HepG2 (cell line): ENCODE results near the gene KIAA2012. TPM values are rescaled to one million over a fixed set of nuclear protein-coding genes. Genes with fewer than 3 reads are reported as not detected.

Experiments used
- ARNTL ChIP-seq: sonication (generic); formaldehyde crosslinking; IDR thresholded peaks from 2 replicates; pipeline ENCODE4 v1.4.0; 2020; ENCODE audit warnings: mild to moderate bottlenecking, missing genetic modification reagents
- GATAD2A ChIP-seq: IDR thresholded peaks from 2 replicates; pipeline ENCODE4 v1.6.1; 2016
- HOXD1 ChIP-seq: sonication (generic); formaldehyde crosslinking; IDR thresholded peaks from 2 replicates; pipeline ENCODE4 v1.5.0; 2020; ENCODE audit warnings: missing genetic modification reagents
- IKZF1 ChIP-seq: fragments of 450-650 bp; IDR thresholded peaks from 2 replicates; pipeline ENCODE4 v1.7.1; 2016
- SALL2 ChIP-seq: sonication (generic); formaldehyde crosslinking; IDR thresholded peaks from 2 replicates; pipeline ENCODE4 v1.8.1; 2023; ENCODE audit warnings: mild to moderate bottlenecking, missing genetic modification reagents, inconsistent platforms
- SMAD3 ChIP-seq: sonication (generic); formaldehyde crosslinking; IDR thresholded peaks from 2 replicates; pipeline ENCODE4 v1.4.0; 2020; ENCODE audit warnings: missing genetic modification reagents
- ZFP82 ChIP-seq: sonication (generic); formaldehyde crosslinking; IDR thresholded peaks from 2 replicates; pipeline ENCODE4 v1.5.1; 2020; ENCODE audit warnings: mild to moderate bottlenecking, missing genetic modification reagents, borderline replicate concordance
- ZFP90 ChIP-seq: sonication (generic); formaldehyde crosslinking; IDR thresholded peaks from 2 replicates; pipeline ENCODE4 v1.8.0; 2022; ENCODE audit warnings: missing genetic modification reagents, mild to moderate bottlenecking, inconsistent platforms, borderline replicate concordance
- ZNF331 ChIP-seq: sonication (generic); formaldehyde crosslinking; IDR thresholded peaks from 2 replicates; pipeline ENCODE4 v1.4.0; 2020; ENCODE audit warnings: missing genetic modification reagents
- ZNF709 ChIP-seq: sonication (generic); formaldehyde crosslinking; IDR thresholded peaks from 2 replicates; pipeline ENCODE4 v1.5.0; 2020; ENCODE audit warnings: mild to moderate bottlenecking, missing genetic modification reagents
- ZSCAN25 ChIP-seq: sonication (generic); formaldehyde crosslinking; IDR thresholded peaks from 2 replicates; pipeline ENCODE4 v1.8.0; 2022; ENCODE audit warnings: mild to moderate bottlenecking, missing genetic modification reagents
- polyA plus RNA-seq, 8 experiments: library from polyadenylated mRNA; depleted of rRNA in 3 of 8; stranded (reverse) in 7 of 8; unstranded in 1 of 8; fragments of >200 nt; fragmentation: Illumina TruSeq in 4 of 8; extraction: Trizol in 4 of 8; gene quantifications; 2 replicates each; pipeline versions ENCODE4 v1.2.1 to v1.2.3, GENCODE V29; 2011 to 2016; ENCODE audit warnings: low read depth in 4 of 8, missing spikeins in 1 of 8, mixed read lengths in 1 of 8; ENCODE audit not compliant: insufficient read depth in 1 of 8
- total RNA-seq, 5 experiments: library from RNA; depleted of rRNA; stranded (reverse); fragments of >200 nt; fragmentation: Illumina TruSeq; extraction: Trizol; gene quantifications; 2 replicates each; pipeline ENCODE4 v1.2.3, GENCODE V29; 2016; ENCODE audit warnings: low read depth in 1 of 5
- TF ChIP-seq, protein P1 (sequence below): sonication (generic); formaldehyde crosslinking; IDR thresholded peaks from 2 replicates; pipeline ENCODE4 v1.4.0; 2020; ENCODE audit warnings: mild to moderate bottlenecking, missing genetic modification reagents
- TF ChIP-seq, protein P2 (sequence below): IDR thresholded peaks from 2 replicates; pipeline ENCODE4 v1.6.1; 2016; ENCODE audit warnings: missing genetic modification reagents, missing compliant biosample characterization
- TF ChIP-seq, protein P3 (sequence below): sonication (generic); formaldehyde crosslinking; IDR thresholded peaks from 2 replicates; pipeline ENCODE4 v1.5.1; 2020; ENCODE audit warnings: mild to moderate bottlenecking, missing genetic modification reagents, moderate library complexity
- TF ChIP-seq, protein P4 (sequence below): IDR thresholded peaks from 2 replicates; pipeline ENCODE4 v1.4.0; 2020; ENCODE audit warnings: mild to moderate bottlenecking, missing genetic modification reagents

The KIAA2012 gene
- total and polyA plus RNA-seq, 2 of the 13 experiments (the other 11 are each of a cell fraction or from before 2014, with no cell fraction given) = not detected

DNA sequence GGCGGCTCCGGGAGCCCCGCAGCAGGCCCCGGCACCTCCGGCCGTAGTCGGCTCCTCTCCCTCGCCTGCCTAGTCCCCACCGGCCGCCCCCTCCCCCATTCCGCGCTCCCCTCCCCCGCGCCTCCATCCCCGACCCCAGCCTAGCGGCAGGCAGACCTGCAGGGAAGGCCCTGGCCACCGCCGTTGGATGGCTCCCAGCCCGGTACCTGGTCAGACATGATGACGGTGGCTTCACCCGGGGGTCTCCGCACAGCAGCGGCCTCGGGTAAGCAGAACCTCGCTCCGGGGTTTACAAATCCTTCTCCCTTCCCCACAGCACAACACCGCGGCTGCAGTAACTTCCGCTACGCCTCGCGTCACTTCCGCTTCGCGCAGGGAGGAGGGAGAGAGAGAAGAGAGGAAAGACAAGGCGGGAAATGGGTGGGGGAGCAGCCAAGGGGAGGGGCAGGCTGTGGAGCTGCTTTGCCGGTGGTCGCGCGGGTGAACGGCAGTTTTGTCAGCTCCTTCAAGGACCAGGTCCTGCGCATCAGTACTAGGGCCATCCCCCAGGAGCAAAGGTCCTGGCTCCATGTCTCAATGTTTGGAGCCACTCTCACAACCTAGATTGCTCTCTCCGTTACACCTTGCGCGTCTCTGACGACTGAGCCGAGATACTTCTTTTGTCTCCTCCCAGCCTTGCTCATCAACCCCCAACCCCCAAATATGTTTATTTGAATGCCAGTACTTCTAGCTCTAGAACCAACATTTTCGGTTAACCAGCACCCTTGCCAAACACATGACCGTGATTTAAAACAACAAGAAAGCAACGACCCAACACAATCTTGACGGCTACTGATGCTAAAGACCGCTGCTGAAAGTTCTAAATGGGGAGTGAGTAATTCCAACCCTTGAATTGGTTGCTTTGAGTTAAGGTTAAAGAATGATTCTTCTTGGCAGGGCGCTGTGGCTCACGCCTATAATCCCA is 165.5 kb downstream of the KIAA2012 start, which contains the start of gene SUMO1 (continued):
- TF ChIP-seq SALL2 = peak; percentile 83; the same call in 1 of the 2 replicates
- TF ChIP-seq, protein P1, sequence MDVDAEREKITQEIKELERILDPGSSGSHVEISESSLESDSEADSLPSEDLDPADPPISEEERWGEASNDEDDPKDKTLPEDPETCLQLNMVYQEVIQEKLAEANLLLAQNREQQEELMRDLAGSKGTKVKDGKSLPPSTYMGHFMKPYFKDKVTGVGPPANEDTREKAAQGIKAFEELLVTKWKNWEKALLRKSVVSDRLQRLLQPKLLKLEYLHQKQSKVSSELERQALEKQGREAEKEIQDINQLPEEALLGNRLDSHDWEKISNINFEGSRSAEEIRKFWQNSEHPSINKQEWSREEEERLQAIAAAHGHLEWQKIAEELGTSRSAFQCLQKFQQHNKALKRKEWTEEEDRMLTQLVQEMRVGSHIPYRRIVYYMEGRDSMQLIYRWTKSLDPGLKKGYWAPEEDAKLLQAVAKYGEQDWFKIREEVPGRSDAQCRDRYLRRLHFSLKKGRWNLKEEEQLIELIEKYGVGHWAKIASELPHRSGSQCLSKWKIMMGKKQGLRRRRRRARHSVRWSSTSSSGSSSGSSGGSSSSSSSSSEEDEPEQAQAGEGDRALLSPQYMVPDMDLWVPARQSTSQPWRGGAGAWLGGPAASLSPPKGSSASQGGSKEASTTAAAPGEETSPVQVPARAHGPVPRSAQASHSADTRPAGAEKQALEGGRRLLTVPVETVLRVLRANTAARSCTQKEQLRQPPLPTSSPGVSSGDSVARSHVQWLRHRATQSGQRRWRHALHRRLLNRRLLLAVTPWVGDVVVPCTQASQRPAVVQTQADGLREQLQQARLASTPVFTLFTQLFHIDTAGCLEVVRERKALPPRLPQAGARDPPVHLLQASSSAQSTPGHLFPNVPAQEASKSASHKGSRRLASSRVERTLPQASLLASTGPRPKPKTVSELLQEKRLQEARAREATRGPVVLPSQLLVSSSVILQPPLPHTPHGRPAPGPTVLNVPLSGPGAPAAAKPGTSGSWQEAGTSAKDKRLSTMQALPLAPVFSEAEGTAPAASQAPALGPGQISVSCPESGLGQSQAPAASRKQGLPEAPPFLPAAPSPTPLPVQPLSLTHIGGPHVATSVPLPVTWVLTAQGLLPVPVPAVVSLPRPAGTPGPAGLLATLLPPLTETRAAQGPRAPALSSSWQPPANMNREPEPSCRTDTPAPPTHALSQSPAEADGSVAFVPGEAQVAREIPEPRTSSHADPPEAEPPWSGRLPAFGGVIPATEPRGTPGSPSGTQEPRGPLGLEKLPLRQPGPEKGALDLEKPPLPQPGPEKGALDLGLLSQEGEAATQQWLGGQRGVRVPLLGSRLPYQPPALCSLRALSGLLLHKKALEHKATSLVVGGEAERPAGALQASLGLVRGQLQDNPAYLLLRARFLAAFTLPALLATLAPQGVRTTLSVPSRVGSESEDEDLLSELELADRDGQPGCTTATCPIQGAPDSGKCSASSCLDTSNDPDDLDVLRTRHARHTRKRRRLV (CRISPR knock-in tag) = peak; percentile 85; the same call in 1 of the 2 replicates
- TF ChIP-seq ARNTL = peak; percentile 66; the same call in 1 of the 2 replicates
- TF ChIP-seq ZNF709 (CRISPR knock-in tag) = no peak
- TF ChIP-seq HOXD1 = peak; percentile 68; the same call in 1 of the 2 replicates
- peak; percentile 83 for TF ChIP-seq ZNF331
- TF ChIP-seq ZFP82 = no peak
- TF ChIP-seq, protein P2, sequence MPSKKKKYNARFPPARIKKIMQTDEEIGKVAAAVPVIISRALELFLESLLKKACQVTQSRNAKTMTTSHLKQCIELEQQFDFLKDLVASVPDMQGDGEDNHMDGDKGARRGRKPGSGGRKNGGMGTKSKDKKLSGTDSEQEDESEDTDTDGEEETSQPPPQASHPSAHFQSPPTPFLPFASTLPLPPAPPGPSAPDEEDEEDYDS (CRISPR knock-in tag) = peak; percentile 82
- TF ChIP-seq, protein P3, sequence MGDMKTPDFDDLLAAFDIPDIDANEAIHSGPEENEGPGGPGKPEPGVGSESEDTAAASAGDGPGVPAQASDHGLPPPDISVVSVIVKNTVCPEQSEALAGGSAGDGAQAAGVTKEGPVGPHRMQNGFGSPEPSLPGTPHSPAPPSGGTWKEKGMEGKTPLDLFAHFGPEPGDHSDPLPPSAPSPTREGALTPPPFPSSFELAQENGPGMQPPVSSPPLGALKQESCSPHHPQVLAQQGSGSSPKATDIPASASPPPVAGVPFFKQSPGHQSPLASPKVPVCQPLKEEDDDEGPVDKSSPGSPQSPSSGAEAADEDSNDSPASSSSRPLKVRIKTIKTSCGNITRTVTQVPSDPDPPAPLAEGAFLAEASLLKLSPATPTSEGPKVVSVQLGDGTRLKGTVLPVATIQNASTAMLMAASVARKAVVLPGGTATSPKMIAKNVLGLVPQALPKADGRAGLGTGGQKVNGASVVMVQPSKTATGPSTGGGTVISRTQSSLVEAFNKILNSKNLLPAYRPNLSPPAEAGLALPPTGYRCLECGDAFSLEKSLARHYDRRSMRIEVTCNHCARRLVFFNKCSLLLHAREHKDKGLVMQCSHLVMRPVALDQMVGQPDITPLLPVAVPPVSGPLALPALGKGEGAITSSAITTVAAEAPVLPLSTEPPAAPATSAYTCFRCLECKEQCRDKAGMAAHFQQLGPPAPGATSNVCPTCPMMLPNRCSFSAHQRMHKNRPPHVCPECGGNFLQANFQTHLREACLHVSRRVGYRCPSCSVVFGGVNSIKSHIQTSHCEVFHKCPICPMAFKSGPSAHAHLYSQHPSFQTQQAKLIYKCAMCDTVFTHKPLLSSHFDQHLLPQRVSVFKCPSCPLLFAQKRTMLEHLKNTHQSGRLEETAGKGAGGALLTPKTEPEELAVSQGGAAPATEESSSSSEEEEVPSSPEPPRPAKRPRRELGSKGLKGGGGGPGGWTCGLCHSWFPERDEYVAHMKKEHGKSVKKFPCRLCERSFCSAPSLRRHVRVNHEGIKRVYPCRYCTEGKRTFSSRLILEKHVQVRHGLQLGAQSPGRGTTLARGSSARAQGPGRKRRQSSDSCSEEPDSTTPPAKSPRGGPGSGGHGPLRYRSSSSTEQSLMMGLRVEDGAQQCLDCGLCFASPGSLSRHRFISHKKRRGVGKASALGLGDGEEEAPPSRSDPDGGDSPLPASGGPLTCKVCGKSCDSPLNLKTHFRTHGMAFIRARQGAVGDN = peak; percentile 95
- TF ChIP-seq, protein P4, sequence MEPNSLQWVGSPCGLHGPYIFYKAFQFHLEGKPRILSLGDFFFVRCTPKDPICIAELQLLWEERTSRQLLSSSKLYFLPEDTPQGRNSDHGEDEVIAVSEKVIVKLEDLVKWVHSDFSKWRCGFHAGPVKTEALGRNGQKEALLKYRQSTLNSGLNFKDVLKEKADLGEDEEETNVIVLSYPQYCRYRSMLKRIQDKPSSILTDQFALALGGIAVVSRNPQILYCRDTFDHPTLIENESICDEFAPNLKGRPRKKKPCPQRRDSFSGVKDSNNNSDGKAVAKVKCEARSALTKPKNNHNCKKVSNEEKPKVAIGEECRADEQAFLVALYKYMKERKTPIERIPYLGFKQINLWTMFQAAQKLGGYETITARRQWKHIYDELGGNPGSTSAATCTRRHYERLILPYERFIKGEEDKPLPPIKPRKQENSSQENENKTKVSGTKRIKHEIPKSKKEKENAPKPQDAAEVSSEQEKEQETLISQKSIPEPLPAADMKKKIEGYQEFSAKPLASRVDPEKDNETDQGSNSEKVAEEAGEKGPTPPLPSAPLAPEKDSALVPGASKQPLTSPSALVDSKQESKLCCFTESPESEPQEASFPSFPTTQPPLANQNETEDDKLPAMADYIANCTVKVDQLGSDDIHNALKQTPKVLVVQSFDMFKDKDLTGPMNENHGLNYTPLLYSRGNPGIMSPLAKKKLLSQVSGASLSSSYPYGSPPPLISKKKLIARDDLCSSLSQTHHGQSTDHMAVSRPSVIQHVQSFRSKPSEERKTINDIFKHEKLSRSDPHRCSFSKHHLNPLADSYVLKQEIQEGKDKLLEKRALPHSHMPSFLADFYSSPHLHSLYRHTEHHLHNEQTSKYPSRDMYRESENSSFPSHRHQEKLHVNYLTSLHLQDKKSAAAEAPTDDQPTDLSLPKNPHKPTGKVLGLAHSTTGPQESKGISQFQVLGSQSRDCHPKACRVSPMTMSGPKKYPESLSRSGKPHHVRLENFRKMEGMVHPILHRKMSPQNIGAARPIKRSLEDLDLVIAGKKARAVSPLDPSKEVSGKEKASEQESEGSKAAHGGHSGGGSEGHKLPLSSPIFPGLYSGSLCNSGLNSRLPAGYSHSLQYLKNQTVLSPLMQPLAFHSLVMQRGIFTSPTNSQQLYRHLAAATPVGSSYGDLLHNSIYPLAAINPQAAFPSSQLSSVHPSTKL (CRISPR knock-in tag) = peak; percentile 65
- TF ChIP-seq IKZF1 = no peak
- TF ChIP-seq ZFP90 (CRISPR knock-in tag) = peak; percentile 52
- TF ChIP-seq ZSCAN25 (CRISPR knock-in tag) = peak; percentile 84
- TF ChIP-seq SMAD3 (CRISPR knock-in tag) = peak; percentile 26; the same call in 1 of the 2 replicates
- TF ChIP-seq GATAD2A = peak; percentile 70
